H1 (cell line): ENCODE results near the gene MRPL20. TPM values are rescaled to one million over a fixed set of nuclear protein-coding genes. Genes with fewer than 3 reads are reported as not detected.

Experiments
- JUN ChIP-seq: IDR thresholded peaks from 2 replicates; pipeline ENCODE4 v1.6.1; 2011; ENCODE audit warnings: low read depth, mild to moderate bottlenecking, improper control_type of control experiment, low read length
- SAP30 ChIP-seq: fragments of 300-600 bp; sonication (generic); IDR thresholded peaks from 2 replicates; pipeline ENCODE4 v1.7.1; 2012; ENCODE audit warnings: low read length, moderate library complexity, mild to moderate bottlenecking, inconsistent platforms; ENCODE audit not compliant: insufficient read depth, insufficient replicate concordance
- polyA plus RNA-seq, 7 experiments: library from polyadenylated mRNA; depleted of rRNA in 3 of 7; stranded (reverse) in 5 of 7; unstranded in 2 of 7; fragments of >200 nt in 5 of 7; fragments of 200-250 nt in 2 of 7; gene quantifications; 1 replicate in 5 of 7; 2 replicates in 1 of 7; 4 replicates in 1 of 7; pipeline versions ENCODE4 v1.2.1 to v1.2.3, GENCODE V29; 2011 to 2013; ENCODE audit warnings: missing spikeins in 2 of 7, mixed read lengths in 2 of 7
- total RNA-seq: library from RNA; stranded (reverse); fragmentation: NEBNext Ultra II Directional; extraction: Animal tissue kit (Norgen Biotek cat#: 25700); gene quantifications from 2 replicates; pipeline ENCODE4 v1.2.1, GENCODE V29; 2021
- TF ChIP-seq, protein P1 (sequence below), 3 experiments: IDR thresholded peaks; 1 replicate in 2 of 3; 2 replicates in 1 of 3; pipeline versions ENCODE4 v1.5.1 to v1.6.1; 2011; ENCODE audit warnings: low read length in 3 of 3, mild to moderate bottlenecking in 3 of 3, inconsistent platforms in 2 of 3, low read depth in 1 of 3, moderate library complexity in 1 of 3; ENCODE audit not compliant: insufficient read depth in 1 of 3; ENCODE audit errors: control extremely low read depth in 1 of 3
- TF ChIP-seq, protein P2 (sequence below): IDR thresholded peaks from 2 replicates; pipeline ENCODE4 v1.6.1; 2012; ENCODE audit warnings: low read length, inconsistent platforms

The MRPL20 gene
- total and polyA plus RNA-seq, 2 of the 8 experiments (the other 6 are each of a cell fraction or from before 2014, with no cell fraction given), result 126 to 151 TPM

DNA sequence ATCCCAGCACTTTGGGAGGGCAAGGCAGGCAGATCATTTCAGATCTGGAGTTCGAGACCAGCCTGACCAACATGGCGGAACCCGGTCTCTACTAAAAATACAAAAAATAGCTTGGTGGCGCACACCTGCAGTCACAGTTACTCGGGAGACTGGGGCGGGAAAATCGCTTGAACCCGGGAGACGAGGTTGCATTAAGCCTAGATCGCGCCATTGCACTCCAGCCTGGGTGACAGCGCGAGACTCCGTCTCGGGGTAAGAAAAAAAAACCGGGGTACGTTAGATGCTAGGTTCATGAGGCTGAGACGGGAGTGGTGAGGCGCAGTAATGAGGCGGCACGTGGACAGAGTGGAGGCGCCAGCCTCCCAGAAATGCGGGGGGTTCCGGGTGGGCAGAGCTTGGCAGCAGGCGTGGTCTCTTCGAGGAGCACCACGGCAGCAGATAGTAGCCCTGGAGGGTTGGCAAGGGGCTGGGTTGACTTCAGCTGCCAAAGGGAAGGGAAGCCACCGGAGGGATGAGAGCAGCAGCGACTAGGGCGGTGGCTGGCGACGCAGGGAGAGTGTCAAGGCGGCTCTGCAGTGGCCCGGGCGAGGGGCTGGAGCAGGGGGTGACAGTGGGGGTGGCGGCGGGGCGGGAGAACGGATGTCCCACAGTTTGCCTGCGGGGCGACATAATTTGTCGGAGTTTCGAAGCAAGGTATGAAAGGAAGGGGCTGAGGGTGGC, 832 bp downstream of the MRPL20 start (continued):
- TF ChIP-seq, protein P1, sequence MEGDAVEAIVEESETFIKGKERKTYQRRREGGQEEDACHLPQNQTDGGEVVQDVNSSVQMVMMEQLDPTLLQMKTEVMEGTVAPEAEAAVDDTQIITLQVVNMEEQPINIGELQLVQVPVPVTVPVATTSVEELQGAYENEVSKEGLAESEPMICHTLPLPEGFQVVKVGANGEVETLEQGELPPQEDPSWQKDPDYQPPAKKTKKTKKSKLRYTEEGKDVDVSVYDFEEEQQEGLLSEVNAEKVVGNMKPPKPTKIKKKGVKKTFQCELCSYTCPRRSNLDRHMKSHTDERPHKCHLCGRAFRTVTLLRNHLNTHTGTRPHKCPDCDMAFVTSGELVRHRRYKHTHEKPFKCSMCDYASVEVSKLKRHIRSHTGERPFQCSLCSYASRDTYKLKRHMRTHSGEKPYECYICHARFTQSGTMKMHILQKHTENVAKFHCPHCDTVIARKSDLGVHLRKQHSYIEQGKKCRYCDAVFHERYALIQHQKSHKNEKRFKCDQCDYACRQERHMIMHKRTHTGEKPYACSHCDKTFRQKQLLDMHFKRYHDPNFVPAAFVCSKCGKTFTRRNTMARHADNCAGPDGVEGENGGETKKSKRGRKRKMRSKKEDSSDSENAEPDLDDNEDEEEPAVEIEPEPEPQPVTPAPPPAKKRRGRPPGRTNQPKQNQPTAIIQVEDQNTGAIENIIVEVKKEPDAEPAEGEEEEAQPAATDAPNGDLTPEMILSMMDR (IDR thresholded peaks at IDR 0.05; ENCODE audit: control extremely low read depth in 1 of 3, insufficient read depth in 1 of 3, low read depth in 1 of 3, low read length in 3 of 3), result 0 out of 4 replicates have a peak, but pooled peaks of 1 of the 3 experiments have one; percentile 10
- TF ChIP-seq, protein P2, sequence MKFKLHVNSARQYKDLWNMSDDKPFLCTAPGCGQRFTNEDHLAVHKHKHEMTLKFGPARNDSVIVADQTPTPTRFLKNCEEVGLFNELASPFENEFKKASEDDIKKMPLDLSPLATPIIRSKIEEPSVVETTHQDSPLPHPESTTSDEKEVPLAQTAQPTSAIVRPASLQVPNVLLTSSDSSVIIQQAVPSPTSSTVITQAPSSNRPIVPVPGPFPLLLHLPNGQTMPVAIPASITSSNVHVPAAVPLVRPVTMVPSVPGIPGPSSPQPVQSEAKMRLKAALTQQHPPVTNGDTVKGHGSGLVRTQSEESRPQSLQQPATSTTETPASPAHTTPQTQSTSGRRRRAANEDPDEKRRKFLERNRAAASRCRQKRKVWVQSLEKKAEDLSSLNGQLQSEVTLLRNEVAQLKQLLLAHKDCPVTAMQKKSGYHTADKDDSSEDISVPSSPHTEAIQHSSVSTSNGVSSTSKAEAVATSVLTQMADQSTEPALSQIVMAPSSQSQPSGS, result no peak
- TF ChIP-seq JUN (no peak), SAP30 (no peak)
- TF ChIP-seq, all 59 proteins: peak for 2
